Naive thymus-derived CD8-positive, alpha-beta T cell (primary cell): ENCODE measurements around the gene CASP6. TPM values are rescaled to one million over a fixed set of nuclear protein-coding genes. Genes with fewer than 3 reads are reported as not detected.

Source experiments
- ATAC-seq, 2 donors: fragments of 150-1000 bp; cut with Tn5 transposase in 1 of 2; sonication (Bioruptor Pico), chemical (Tn5 transposase) in 1 of 2; 1 replicate in 1 of 2; 2 replicates in 1 of 2; pipeline ENCODE4 v1.10.0; 2021; ENCODE audit warnings: mild to moderate bottlenecking in 2 of 2, moderate library complexity in 2 of 2
- POLR2A ChIA-PET: fragments of 350-600 bp; sonication (Branson Sonifier 250); formaldehyde crosslinking; loops from one replicate; lab custom pipeline; 2021; ENCODE audit warnings: antibody characterized with exemption; lab: Charles Lee
- DNase-seq, 10 donors: peaks; one replicate each; pipeline versions ENCODE4 v3.0.0 to v3.0.0-alpha.2; 2020 to 2022
- H3K27ac Mint-ChIP-seq, 10 donors: one replicate each; pipeline ENCODE4 v1.8.0; 2020 to 2022; ENCODE audit warnings: mild to moderate bottlenecking in 10 of 10, mixed read lengths in 10 of 10, moderate library complexity in 4 of 10, inconsistent platforms in 1 of 10
- H3K27me3 Mint-ChIP-seq, 5 donors: one replicate each; pipeline ENCODE4 v1.8.0; 2021 to 2022; ENCODE audit warnings: mixed read lengths in 5 of 5
- H3K36me3 Mint-ChIP-seq, 3 donors: one replicate each; pipeline ENCODE4 v1.8.0; 2020 to 2022; ENCODE audit warnings: mixed read lengths in 3 of 3, mild to moderate bottlenecking in 2 of 3, inconsistent platforms in 1 of 3
- H3K4me1 Mint-ChIP-seq, 4 donors: one replicate each; pipeline ENCODE4 v1.8.0; 2021 to 2022; ENCODE audit warnings: mixed read lengths in 4 of 4
- H3K4me3 Mint-ChIP-seq, 10 donors: one replicate each; pipeline ENCODE4 v1.8.0; 2020 to 2022; ENCODE audit warnings: mild to moderate bottlenecking in 10 of 10, mixed read lengths in 10 of 10, moderate library complexity in 6 of 10, inconsistent platforms in 1 of 10
- H3K9me3 Mint-ChIP-seq, 9 donors: one replicate each; pipeline ENCODE4 v1.8.0; 2020 to 2022; ENCODE audit warnings: mixed read lengths in 9 of 9, mild to moderate bottlenecking in 3 of 9, inconsistent platforms in 1 of 9, moderate library complexity in 1 of 9
- polyA plus RNA-seq, 3 donors: library from polyadenylated mRNA; unstranded; fragments of 300-500 nt; fragmentation: Illumina TruSeq; gene quantifications; one replicate each; pipeline ENCODE4 v1.2.3, GENCODE V29; 2021
- total RNA-seq, 8 experiments: library from RNA in 2 of 8; stranded (reverse) in 2 of 8; gene quantifications; one replicate each; pipeline ENCODE4 v1.2.3 and lab custom pipeline; 2021 to 2026

CASP6 gene
- 10 to 100 TPM; 17.8 to 19.4 TPM for total RNA-seq
- polyA plus RNA-seq = 10 to 100 TPM; 57.2 to 87.7 (median 73.6) TPM
- total RNA-seq (lab: John Stamatoyannopoulos, UW) = 9.8 to 20.1 (median 11.4) reads per million in 6 experiments

- Mint-ChIP-seq H3K4me3 (peak within 1 kb of the TSS; percentile 90 to 98 (median 94)), H3K27ac (peak within 1 kb of the TSS; percentile 82 to 96 (median 94)), H3K4me1 (peaks cover 28 to 48% (median 42%) of the 10 kb centered on the region in 4 donors), H3K27me3 (no peaks in the 10 kb centered on the region), H3K36me3 (peaks cover 0 to 7% (median 2%) of the 10 kb centered on the region in 3 donors), H3K9me3 (no peaks in the 10 kb centered on the region)
- ATAC-seq (peak; percentile 84 to 90), DNase-seq (peak; percentile 62 to 82 (median 73))
- POLR2A ChIA-PET = interaction anchor here (0.6 to 2.5 kb wide), 8 partner anchors 9 to 263 kb away, joined by 3 to 11 read pairs (median 4); partner anchors contain the start of genes MCUB and PLA2G12A
Measured at GRCh38 chr4:109702950-109703663, at the start of gene CASP6. CASP6 (minus strand) TSS chr4:109703445; CDS start chr4:109703395, 50 bp downstream.

GRCh38 chr4:109752525-109752924 is 49.3 kb upstream of the CASP6 start:
- Mint-ChIP-seq H3K4me3 (no peak overlapping the region), H3K9me3 (no peaks in the 10 kb centered on the region), H3K36me3 (no peaks in the 10 kb centered on the region), H3K27me3 (peaks cover 0 to 5% (median 0%) of the 10 kb centered on the region in 5 donors), H3K27ac (no peak overlapping the region), H3K4me1 (peaks cover 0 to 1% (median 0%) of the 10 kb centered on the region in 4 donors)
- ATAC-seq = no peak
- peak in 1 of 10 donors; percentile 15 for DNase-seq
- POLR2A ChIA-PET = interaction anchor here (1.1 to 1.3 kb wide), 2 partner anchors 22 to 192 kb away, joined by 3 to 4 read pairs; partner anchors contain the start of gene MCUB

- H3K4me1 Mint-ChIP-seq = peaks cover 0 to 1% (median 0%) of the 10 kb centered on the region in 4 donors
- peaks cover 0 to 5% (median 0%) of the 10 kb centered on the region in 5 donors for H3K27me3 Mint-ChIP-seq
- POLR2A ChIA-PET = interaction anchor here (0.6 to 1.3 kb wide), 3 partner anchors 21 to 317 kb away, joined by 3 to 4 read pairs (median 3); partner anchors contain the start of gene MCUB
- no peaks in the 10 kb centered on the region for H3K9me3 Mint-ChIP-seq
- no peak overlapping the region for H3K4me3 Mint-ChIP-seq
- no peak for ATAC-seq
- DNase-seq = no peak
- H3K27ac Mint-ChIP-seq = no peak overlapping the region
- H3K36me3 Mint-ChIP-seq = no peaks in the 10 kb centered on the region
Measured at GRCh38 chr4:109751852-109752251, 48.6 kb upstream of the CASP6 start.

DNA sequence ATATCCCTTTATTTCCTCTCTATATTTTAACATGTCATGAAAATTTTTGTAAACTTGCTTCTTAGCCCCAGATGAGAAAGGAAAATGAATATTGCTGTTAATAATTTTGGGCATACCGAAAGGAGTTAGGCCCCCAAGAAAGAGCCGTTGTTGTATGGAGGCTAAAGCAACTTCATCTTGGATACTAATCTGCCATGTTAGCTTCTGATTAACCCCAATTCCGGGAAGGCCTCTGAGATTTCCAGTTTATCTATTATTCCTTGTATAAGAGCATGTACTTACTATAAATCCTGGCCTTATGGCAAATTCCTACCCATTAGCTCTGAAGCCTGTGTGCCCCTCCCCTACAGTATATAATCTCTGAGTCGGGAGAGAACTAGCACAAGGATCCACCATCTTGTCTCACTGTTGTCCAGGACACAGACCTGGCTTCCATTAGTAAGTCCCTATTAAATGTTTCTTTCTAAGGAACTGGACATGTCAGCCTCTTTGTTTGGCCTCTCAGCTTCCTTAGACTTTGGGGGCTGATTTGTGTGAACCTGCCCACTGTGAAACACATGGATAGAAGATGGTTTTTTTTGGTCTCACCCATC is 47.5 kb upstream of the CASP6 start:
- H3K27me3 Mint-ChIP-seq = peaks cover 0 to under 1% (median 0%) of the 10 kb centered on the region in 5 donors
- peaks cover 0 to 1% (median 0%) of the 10 kb centered on the region in 4 donors for H3K4me1 Mint-ChIP-seq
- POLR2A ChIA-PET = no interaction called here
- H3K36me3 Mint-ChIP-seq = no peaks in the 10 kb centered on the region
- no peaks in the 10 kb centered on the region for H3K9me3 Mint-ChIP-seq
- ATAC-seq (no peak), DNase-seq (no peak)
- no peak overlapping the region for H3K4me3 Mint-ChIP-seq
- no peak overlapping the region for H3K27ac Mint-ChIP-seq

DNA sequence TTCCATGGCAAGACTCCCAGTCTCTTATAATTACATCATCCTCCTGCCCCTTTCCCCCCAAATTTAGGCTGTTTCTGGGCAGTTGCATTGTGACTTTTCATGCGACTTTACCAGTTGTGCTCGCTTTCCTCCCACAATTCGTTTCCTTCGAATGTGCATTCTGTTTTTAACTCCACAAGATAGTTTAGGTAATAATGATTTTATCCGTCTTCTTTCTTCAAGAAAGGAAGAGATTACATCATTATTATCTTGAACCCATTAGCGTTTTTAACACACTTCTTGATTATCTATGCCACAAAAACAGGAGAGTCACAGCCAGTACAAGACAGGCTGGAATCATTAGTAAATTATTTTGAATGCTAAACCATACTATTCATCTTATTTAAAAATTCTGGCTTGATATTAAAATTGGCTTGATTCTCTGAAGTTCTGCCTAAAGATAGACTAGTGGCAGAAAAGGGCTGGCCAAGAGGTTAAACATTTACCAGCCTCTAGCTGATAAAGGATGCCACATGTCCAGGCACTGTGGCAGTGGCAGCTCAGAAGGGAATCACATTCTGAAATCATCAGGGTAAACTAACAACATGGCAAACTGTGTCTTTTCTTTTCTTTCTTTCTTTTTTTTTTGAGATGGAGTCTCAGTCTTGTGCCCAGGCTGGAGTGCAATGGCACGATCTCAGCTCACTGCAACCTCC is 46.3 kb upstream of the CASP6 start:
- POLR2A ChIA-PET = interaction anchor here (1.1 kb wide), 1 partner anchor 19 kb away, joined by 3 read pairs; no protein-coding TSS in a partner anchor
- Mint-ChIP-seq H3K36me3 (no peaks in the 10 kb centered on the region), H3K9me3 (no peaks in the 10 kb centered on the region), H3K4me1 (peaks cover 0 to 1% (median 0%) of the 10 kb centered on the region in 4 donors), H3K4me3 (no peak overlapping the region), H3K27me3 (peaks cover 0 to 1% (median 0%) of the 10 kb centered on the region in 5 donors), H3K27ac (no peak overlapping the region)
- no peak for ATAC-seq
- no peak for DNase-seq

GRCh38 chr4:109748114-109748513 is 44.9 kb upstream of the CASP6 start:
- H3K4me3 Mint-ChIP-seq = no peak overlapping the region
- no peak overlapping the region for H3K27ac Mint-ChIP-seq
- POLR2A ChIA-PET = interaction anchor here (0.6 kb wide), 1 partner anchor 209 kb away, joined by 3 read pairs; no protein-coding TSS in a partner anchor
- no peaks in the 10 kb centered on the region for H3K36me3 Mint-ChIP-seq
- ATAC-seq (no peak), DNase-seq (no peak)
- H3K9me3 Mint-ChIP-seq = no peaks in the 10 kb centered on the region
- peaks cover 0 to 3% (median 0%) of the 10 kb centered on the region in 5 donors for H3K27me3 Mint-ChIP-seq
- H3K4me1 Mint-ChIP-seq = peaks cover 0 to 1% (median 0%) of the 10 kb centered on the region in 4 donors

DNA sequence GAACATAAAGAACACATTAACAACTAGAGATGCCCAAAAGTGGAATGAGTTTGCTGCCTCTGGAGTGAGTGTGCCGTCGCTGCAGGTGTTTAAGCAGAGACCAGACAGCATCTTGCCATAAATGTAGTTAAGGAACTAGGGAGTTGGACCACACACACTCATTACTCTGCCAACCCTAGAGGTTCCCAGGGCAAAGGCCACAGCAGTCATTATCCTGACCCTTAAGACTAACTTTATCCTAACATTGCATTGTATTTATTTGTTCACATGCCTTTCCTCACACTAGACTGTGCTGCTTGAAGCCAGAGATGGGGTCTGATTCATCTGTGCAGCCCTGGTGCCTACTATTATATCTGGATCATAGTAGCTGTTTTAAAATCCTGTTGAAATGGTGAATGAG is 43.5 kb upstream of the CASP6 start:
- ATAC-seq (no peak), DNase-seq (no peak)
- Mint-ChIP-seq H3K9me3 (no peaks in the 10 kb centered on the region), H3K27ac (no peak overlapping the region), H3K4me1 (peaks cover 0 to 1% (median 0%) of the 10 kb centered on the region in 4 donors), H3K4me3 (no peak overlapping the region), H3K27me3 (peaks cover 0 to 3% (median 0%) of the 10 kb centered on the region in 5 donors), H3K36me3 (no peaks in the 10 kb centered on the region)
- POLR2A ChIA-PET = interaction anchor here (0.7 kb wide), 1 partner anchor 988 kb away, joined by 3 read pairs; no protein-coding TSS in a partner anchor

- Mint-ChIP-seq H3K4me3 (no peak overlapping the region), H3K36me3 (no peaks in the 10 kb centered on the region), H3K27me3 (peaks cover 0 to 3% (median 0%) of the 10 kb centered on the region in 5 donors), H3K9me3 (no peaks in the 10 kb centered on the region), H3K4me1 (peaks cover 0 to 1% (median 0%) of the 10 kb centered on the region in 4 donors), H3K27ac (no peak overlapping the region)
- ATAC-seq (no peak), DNase-seq (no peak)
- POLR2A ChIA-PET = no interaction called here
Measured at GRCh38 chr4:109745830-109746229, 42.6 kb upstream of the CASP6 start.

DNA sequence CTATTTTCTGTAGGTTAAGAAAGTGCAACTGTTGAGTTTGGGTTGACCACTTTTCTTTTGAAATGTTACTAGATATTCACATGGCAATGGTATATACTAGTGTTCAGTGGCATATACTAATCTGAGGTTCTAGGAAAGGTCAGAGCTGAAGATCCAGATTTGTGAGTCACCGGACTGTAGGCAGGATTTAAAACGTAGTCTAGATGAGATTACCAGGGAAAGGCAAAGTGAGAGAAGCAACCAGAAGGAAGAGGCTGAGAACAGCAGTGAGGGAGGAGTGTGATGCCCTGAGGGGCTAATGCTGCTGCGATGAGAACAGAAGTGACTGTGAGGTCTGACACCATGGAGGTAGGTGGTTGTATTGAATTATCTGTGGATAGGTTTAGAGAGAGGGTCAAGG is 36.3 kb upstream of the CASP6 start:
- Mint-ChIP-seq H3K4me1 (peaks cover 0 to 1% (median 0%) of the 10 kb centered on the region in 4 donors), H3K27me3 (peaks cover 0 to 12% (median 7%) of the 10 kb centered on the region in 5 donors), H3K9me3 (no peaks in the 10 kb centered on the region), H3K36me3 (no peaks in the 10 kb centered on the region), H3K4me3 (no peak overlapping the region), H3K27ac (no peak overlapping the region)
- POLR2A ChIA-PET = no interaction called here
- ATAC-seq (no peak), DNase-seq (no peak)

DNA sequence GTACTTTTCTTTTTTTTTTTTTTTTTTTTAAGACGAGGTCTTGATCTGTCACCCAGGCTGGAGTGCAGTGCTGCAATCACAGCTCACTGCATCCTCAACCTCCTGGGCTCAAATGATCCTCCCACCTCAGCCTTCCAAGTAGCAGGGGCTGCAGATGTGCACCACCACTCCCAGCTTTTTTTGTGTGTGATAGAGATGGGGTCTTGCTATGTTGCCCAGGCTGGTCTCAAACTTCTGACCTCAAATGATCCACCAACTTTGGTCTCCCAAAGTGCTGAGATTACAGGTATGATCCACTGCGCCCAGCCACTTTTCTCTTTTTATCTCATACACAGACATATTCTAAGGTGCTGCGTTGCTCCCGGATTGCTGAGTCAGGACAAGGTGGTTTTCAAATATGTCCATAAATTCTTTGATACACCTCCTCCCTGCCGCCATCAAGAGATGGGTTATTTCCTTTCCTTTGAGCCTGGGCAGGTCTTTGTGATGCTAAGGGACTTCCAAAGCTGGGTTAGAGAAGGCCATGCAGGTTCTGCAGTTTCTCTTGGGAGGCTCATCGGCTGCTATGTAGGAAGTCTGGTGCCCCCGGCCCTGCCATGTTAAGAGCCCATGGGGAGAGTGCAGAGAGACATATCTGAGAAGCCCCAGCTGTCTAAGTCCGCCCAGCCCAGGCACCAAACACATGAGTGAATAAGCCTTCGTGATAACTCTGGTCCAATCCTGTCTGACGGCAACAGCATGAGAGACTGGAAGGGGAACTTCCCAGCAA is 35.0 kb upstream of the CASP6 start:
- no peak overlapping the region for H3K4me3 Mint-ChIP-seq
- DNase-seq (no peak), ATAC-seq (no peak)
- POLR2A ChIA-PET = no interaction called here
- no peaks in the 10 kb centered on the region for H3K36me3 Mint-ChIP-seq
- peaks cover 0 to 12% (median 7%) of the 10 kb centered on the region in 5 donors for H3K27me3 Mint-ChIP-seq
- no peaks in the 10 kb centered on the region for H3K9me3 Mint-ChIP-seq
- peaks cover 0 to 1% (median 0%) of the 10 kb centered on the region in 4 donors for H3K4me1 Mint-ChIP-seq
- no peak overlapping the region for H3K27ac Mint-ChIP-seq

DNA sequence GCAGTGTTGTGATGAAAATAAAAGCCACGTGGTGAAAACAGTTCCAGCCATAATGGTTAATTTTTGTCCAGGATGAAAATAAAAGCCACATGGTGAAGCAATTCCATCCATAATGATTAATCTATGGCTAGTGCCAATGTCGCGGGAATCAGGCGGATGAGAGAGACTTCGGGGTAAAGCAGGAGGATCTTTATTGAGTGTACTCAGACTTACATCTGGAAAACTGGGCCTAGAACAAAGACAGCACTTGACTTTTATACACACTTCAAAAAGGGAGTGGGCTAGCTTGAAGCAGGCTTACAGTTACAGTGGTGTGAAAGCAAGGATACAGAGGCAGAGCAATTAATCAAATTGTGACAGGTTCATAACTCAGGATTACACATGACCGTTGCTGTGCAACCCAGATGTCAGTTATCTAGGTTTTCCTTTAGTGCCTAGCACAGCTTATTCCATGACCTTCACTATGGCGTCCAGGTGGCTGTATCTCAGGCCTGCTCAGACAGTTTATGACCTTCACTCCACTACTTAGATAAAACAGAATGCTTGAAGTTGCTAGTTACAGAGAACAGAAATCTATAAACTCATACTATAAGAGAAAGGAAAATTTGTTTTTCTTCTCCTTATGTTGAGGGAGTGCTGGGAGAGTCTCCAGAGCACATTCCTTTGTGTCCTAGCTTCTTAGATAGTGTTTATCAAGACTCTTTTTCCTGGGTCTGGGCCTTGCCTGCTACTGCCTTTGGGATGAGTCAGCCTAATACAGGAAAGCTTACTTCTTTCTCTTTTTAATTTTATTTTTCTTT is 32.5 kb upstream of the CASP6 start:
- peaks cover 0 to 1% (median 0%) of the 10 kb centered on the region in 4 donors for H3K4me1 Mint-ChIP-seq
- DNase-seq (no peak), ATAC-seq (no peak)
- no peak overlapping the region for H3K27ac Mint-ChIP-seq
- peaks cover 0 to 12% (median 7%) of the 10 kb centered on the region in 5 donors for H3K27me3 Mint-ChIP-seq
- H3K36me3 Mint-ChIP-seq = no peaks in the 10 kb centered on the region
- H3K4me3 Mint-ChIP-seq = no peak overlapping the region
- no peaks in the 10 kb centered on the region for H3K9me3 Mint-ChIP-seq
- POLR2A ChIA-PET = no interaction called here
